IMR-90 (cell line): ENCODE measurements around the gene AKAP8L. TPM values are rescaled to one million over a fixed set of nuclear protein-coding genes. Genes with fewer than 3 reads are reported as not detected.
A peak's percentile ranks its signal among the peaks of the same experiment; 100 is the strongest.

Source experiments
- ATAC-seq: fragments of 200-7000 bp; cut with Tn5 transposase; 2 replicates; pipeline ENCODE4 v1.9.1; 2020; ENCODE audit warnings: low read depth, mild to moderate bottlenecking, moderate library complexity
- BruUV-seq: library from RNA; stranded (reverse); fragments of 400-500 nt; replicated peaks from 2 replicates; lab custom pipeline; 2021; lab: Mats Ljungman, UMichigan
- CTCF ChIA-PET: fragments of 300-600 bp; formaldehyde crosslinking; extraction: SDS; loops from one replicate; lab custom pipeline; 2021; ENCODE audit warnings: antibody characterized with exemption; lab: Yijun Ruan, JAX
- POLR2A ChIA-PET: fragments of 300-600 bp; sonication (Branson Sonifier 250); formaldehyde crosslinking; loops from one replicate; lab custom pipeline; 2022; ENCODE audit warnings: antibody characterized with exemption; ENCODE audit not compliant: unreplicated experiment; lab: Charles Lee
- DNase-seq: peaks from one replicate; pipeline ENCODE4 v3.0.0; 2013
- H2AFZ ChIP-seq: replicated peaks from 2 replicates; pipeline ENCODE3; 2013; ENCODE audit warnings: low read length, mild to moderate bottlenecking; ENCODE audit not compliant: poor library complexity
- H2AK5ac ChIP-seq: 2 replicates; pipeline ENCODE4 v1.6.1; 2013; ENCODE audit warnings: low read depth, low read length, inconsistent platforms
- H2AK9ac ChIP-seq: replicated peaks from 2 replicates; pipeline ENCODE3; 2013; ENCODE audit warnings: mild to moderate bottlenecking, low read depth, low read length, moderate library complexity; ENCODE audit not compliant: poor library complexity
- H2BK120ac ChIP-seq: 2 replicates; pipeline ENCODE4 v1.6.1; 2013; ENCODE audit warnings: low read depth, low read length, inconsistent platforms
- H2BK15ac ChIP-seq: 3 replicates; pipeline ENCODE4 v1.6.1; 2013; ENCODE audit warnings: low read depth, low read length, inconsistent platforms
- H2BK20ac ChIP-seq: 2 replicates; pipeline ENCODE4 v1.6.1; 2013; ENCODE audit warnings: low read depth, mild to moderate bottlenecking, inconsistent platforms, low read length, moderate library complexity
- H2BK5ac ChIP-seq: 2 replicates; pipeline ENCODE4 v1.6.1; 2013; ENCODE audit warnings: mild to moderate bottlenecking, low read depth, low read length, inconsistent platforms; ENCODE audit not compliant: poor library complexity, severe bottlenecking
- H3K14ac ChIP-seq: replicated peaks from 2 replicates; pipeline ENCODE4 v1.6.1; 2013; ENCODE audit warnings: low read depth, low read length, inconsistent platforms
- H3K18ac ChIP-seq: 2 replicates; pipeline ENCODE4 v1.6.1; 2013; ENCODE audit warnings: low read depth, low read length, control low read depth
- H3K23ac ChIP-seq: 2 replicates; pipeline ENCODE4 v1.6.1; 2013; ENCODE audit warnings: low read depth, low read length, inconsistent platforms
- H3K27ac ChIP-seq: 2 replicates; pipeline ENCODE4 v1.5.1; 2013; ENCODE audit warnings: mild to moderate bottlenecking, control low read depth, low read length; ENCODE audit not compliant: insufficient read depth
- H3K27me3 ChIP-seq: 2 replicates; pipeline ENCODE4 v1.6.1; 2013; ENCODE audit warnings: low read length; ENCODE audit not compliant: control insufficient read depth, insufficient read depth
- H3K36me3 ChIP-seq: 2 replicates; pipeline ENCODE4 v1.6.1; 2013; ENCODE audit warnings: low read length, mixed read lengths; ENCODE audit not compliant: control insufficient read depth, insufficient read depth
- H3K4ac ChIP-seq: 2 replicates; pipeline ENCODE4 v1.6.1; 2013; ENCODE audit warnings: low read depth, low read length, inconsistent platforms
- H3K4me1 ChIP-seq: 2 replicates; pipeline ENCODE4 v1.6.1; 2013; ENCODE audit warnings: low read length, mixed read lengths; ENCODE audit not compliant: control insufficient read depth, insufficient read depth
- H3K4me2 ChIP-seq: 2 replicates; pipeline ENCODE4 v1.6.1; 2013; ENCODE audit warnings: low read depth, mild to moderate bottlenecking, control low read depth, low read length, moderate library complexity
- H3K4me3 ChIP-seq: 2 replicates; pipeline ENCODE4 v1.5.1; 2013; ENCODE audit warnings: low read depth, mild to moderate bottlenecking, control low read depth, low read length, moderate library complexity; ENCODE audit not compliant: insufficient read depth
- H3K56ac ChIP-seq: 2 replicates; pipeline ENCODE4 v1.6.1; 2013; ENCODE audit warnings: low read length, inconsistent platforms; ENCODE audit not compliant: insufficient read depth; ENCODE audit errors: extremely low read depth
- H3K79me1 ChIP-seq, 2 experiments: 2 replicates each; pipeline ENCODE4 v1.6.1; 2013; ENCODE audit warnings: low read length in 2 of 2, inconsistent platforms in 1 of 2, low read depth in 1 of 2
- H3K9ac ChIP-seq: 2 replicates; pipeline ENCODE4 v1.6.1; 2013; ENCODE audit warnings: low read depth, low read length, control low read depth
- H3K9me1 ChIP-seq: 2 replicates; pipeline ENCODE4 v1.6.1; 2013; ENCODE audit warnings: low read length, inconsistent platforms; ENCODE audit not compliant: insufficient read depth
- H3K9me3 ChIP-seq: 2 replicates; pipeline ENCODE4 v1.6.1; 2013; ENCODE audit warnings: low read length; ENCODE audit not compliant: control insufficient read depth, insufficient read depth
- H4K20me1 ChIP-seq: 2 replicates; pipeline ENCODE4 v1.6.1; 2013; ENCODE audit warnings: low read length, inconsistent platforms; ENCODE audit not compliant: insufficient read depth
- H4K5ac ChIP-seq: 2 replicates; pipeline ENCODE4 v1.6.1; 2013; ENCODE audit warnings: mild to moderate bottlenecking, low read depth, low read length, control low read depth
- H4K8ac ChIP-seq, 2 experiments: 2 replicates each; pipeline ENCODE4 v1.6.1; 2013; ENCODE audit warnings: low read depth in 2 of 2, low read length in 2 of 2, control low read depth in 1 of 2, inconsistent platforms in 1 of 2
- H4K91ac ChIP-seq: 2 replicates; pipeline ENCODE4 v1.6.1; 2013; ENCODE audit warnings: low read depth, low read length, inconsistent platforms; ENCODE audit not compliant: insufficient read depth
- BHLHE40 ChIP-seq: fragments of 150-350 bp; IDR thresholded peaks from 2 replicates; pipeline ENCODE4 v1.6.1; 2016; ENCODE audit warnings: mild to moderate bottlenecking, low read depth, low read length
- CHD1 ChIP-seq: IDR thresholded peaks from 2 replicates; pipeline ENCODE4 v1.6.1; 2012; ENCODE audit warnings: low read depth, low read length, improper control_type of control experiment
- RAD21 ChIP-seq: IDR thresholded peaks from 2 replicates; pipeline ENCODE4 v1.6.1; 2012; ENCODE audit warnings: low read length, improper control_type of control experiment
- RFX5 ChIP-seq: IDR thresholded peaks from 2 replicates; pipeline ENCODE4 v1.8.0; 2012; ENCODE audit warnings: low read depth, mild to moderate bottlenecking, low read length, moderate library complexity
- SMC3 ChIP-seq: fragments of 150-350 bp; IDR thresholded peaks from 2 replicates; pipeline ENCODE4 v1.6.1; 2016; ENCODE audit warnings: low read depth, mild to moderate bottlenecking, antibody characterized with exemption, low read length, moderate library complexity
- WGBS, 2 experiments: methylation state at CpG; one replicate each; pipeline versions ENCODE4 v1.1.5 to v1.1.7; 2013; ENCODE audit warnings: missing lambda C conversion rate in 2 of 2; ENCODE audit not compliant: insufficient read length in 1 of 2; ENCODE audit errors: extremely low coverage in 2 of 2; 5-methylcytosine and 5-hydroxymethylcytosine counted together
- dilution Hi-C: fragments of 300-500 bp; cut with HindIII; formaldehyde crosslinking; loops from one replicate; pipeline ENCODE4 v1.14.3; 2018; ENCODE audit warnings: low sequenced_read_pairs; ENCODE audit not compliant: unreplicated experiment
- in situ Hi-C: fragments of 300-500 bp; cut with MboI; formaldehyde crosslinking; loops from 3 replicates; pipeline ENCODE4 v1.14.3; 2019; ENCODE audit warnings: low sequenced_read_pairs, inconsistent platforms, mixed read lengths
- intact Hi-C: fragments of 100-400 bp; cut with micrococcal nuclease; formaldehyde crosslinking; loops from 2 replicates; pipeline ENCODE4 v1.10.0; 2022
- polyA plus RNA-seq, 3 experiments: library from polyadenylated mRNA; depleted of rRNA; stranded (reverse); fragments of >200 nt; gene quantifications; 2 replicates each; pipeline ENCODE4 v1.2.3, GENCODE V29; 2012; ENCODE audit warnings: low replicate concordance in 1 of 3
- total RNA-seq: library from RNA; depleted of rRNA; stranded (reverse); fragments of >200 nt; gene quantifications from 2 replicates; pipeline ENCODE4 v1.2.3, GENCODE V29; 2012
- TF ChIP-seq, protein P1 (sequence below): fragments of 150-350 bp; IDR thresholded peaks from 2 replicates; pipeline ENCODE4 v1.6.1; 2017; ENCODE audit warnings: mild to moderate bottlenecking, antibody characterized with exemption, low read length, low read depth

The AKAP8L gene
- total and polyA plus RNA-seq, 2 of the 4 experiments (the other 2 are of a cell fraction), result 43.1 to 44.6 TPM

DNA sequence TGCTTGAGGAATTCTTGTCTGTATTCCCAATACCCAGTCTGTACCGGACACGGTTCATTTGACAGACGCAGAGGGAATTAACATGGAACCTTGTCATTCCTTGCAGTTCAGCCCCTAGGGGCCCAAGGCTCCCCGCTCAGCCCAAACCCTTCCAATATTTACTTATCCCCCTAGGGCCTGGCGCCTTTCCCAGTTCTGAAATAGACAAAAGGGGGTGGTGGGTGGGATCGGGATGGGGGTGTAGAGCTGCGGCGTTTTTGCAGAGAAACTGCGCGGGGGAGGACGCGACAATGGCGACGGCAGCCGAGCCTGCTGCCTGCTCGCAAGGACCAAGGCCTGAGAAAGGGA, 583 bp downstream of the AKAP8L start (continued):
- TF ChIP-seq RAD21, result no peak

DNA sequence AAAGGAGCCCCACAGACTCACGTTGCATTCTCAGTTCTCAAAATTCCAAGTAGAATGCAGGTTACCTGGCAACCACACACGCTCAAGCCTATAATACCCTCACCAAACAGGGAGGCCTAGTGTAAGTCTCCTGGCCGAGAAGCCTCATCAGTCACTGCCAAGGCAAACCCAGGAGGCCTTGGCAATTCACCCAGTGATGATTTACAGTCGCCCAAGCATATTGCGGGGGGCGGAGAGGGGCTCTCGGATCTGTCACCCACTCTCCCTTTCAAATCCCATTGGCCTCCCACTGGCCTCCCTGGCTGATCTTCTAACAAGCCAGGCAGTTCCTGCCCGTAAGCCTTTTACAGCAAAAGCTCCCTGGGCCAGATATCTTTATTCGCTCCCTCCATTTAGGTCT, 1.1 kb downstream of the AKAP8L start:
- ChIA-PET CTCF (interaction anchor here (0.8 kb wide), 1 partner anchor 155 kb away, joined by 5 read pairs; no protein-coding TSS in a partner anchor), POLR2A (interaction anchor here (0.6 kb wide), 1 partner anchor 201 kb away, joined by 8 read pairs; no protein-coding TSS in a partner anchor)
- H2BK20ac ChIP-seq, result no peak overlapping the region
- H3K4me1 ChIP-seq, result peaks cover 17% of the 10 kb centered on the region
- dilution Hi-C loops, result no loop called here
- H3K9me3 ChIP-seq, result no peaks in the 10 kb centered on the region
- H3K23ac ChIP-seq, result peak overlapping the region; percentile 77
- TF ChIP-seq BHLHE40 (no peak), CHD1 (no peak), SMC3 (no peak), RFX5 (no peak)
- TF ChIP-seq, protein P1, sequence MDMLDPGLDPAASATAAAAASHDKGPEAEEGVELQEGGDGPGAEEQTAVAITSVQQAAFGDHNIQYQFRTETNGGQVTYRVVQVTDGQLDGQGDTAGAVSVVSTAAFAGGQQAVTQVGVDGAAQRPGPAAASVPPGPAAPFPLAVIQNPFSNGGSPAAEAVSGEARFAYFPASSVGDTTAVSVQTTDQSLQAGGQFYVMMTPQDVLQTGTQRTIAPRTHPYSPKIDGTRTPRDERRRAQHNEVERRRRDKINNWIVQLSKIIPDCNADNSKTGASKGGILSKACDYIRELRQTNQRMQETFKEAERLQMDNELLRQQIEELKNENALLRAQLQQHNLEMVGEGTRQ, result no peak
- no peak overlapping the region for H4K91ac ChIP-seq
- no peak overlapping the region for H4K5ac ChIP-seq
- H3K14ac ChIP-seq, result peak overlapping the region; percentile 86
- H3K27ac ChIP-seq, result peak overlapping the region; percentile 85
- no peak overlapping the region for H2BK5ac ChIP-seq
- intact Hi-C loops, result loop anchor here (1.0 to 10.0 kb wide), 3 partner anchors 26 to 243 kb away; partner anchors contain the start of gene AKAP8
- H3K4me2 ChIP-seq, result peak overlapping the region; percentile 96
- peak overlapping the region; percentile 69 for H3K4me3 ChIP-seq
- no TSS peak for BruUV-seq
- 2% methylated on average over 6 of the region's 9 CpGs; no CpG with 5 or more reads in 1 of the 2 experiments for WGBS, 2 experiments
- no peak overlapping the region for H2BK15ac ChIP-seq
- H3K9me1 ChIP-seq, result peaks cover 22% of the 10 kb centered on the region
- in situ Hi-C loops, result loop anchor here (25.0 kb wide), 1 partner anchor 770 kb away; the partner anchor contains the start of genes AP1M1 and FAM32A
- no peaks in the 10 kb centered on the region for H3K27me3 ChIP-seq
- H3K9ac ChIP-seq, result peak overlapping the region; percentile 82
- peak overlapping the region; percentile 99 for H2AK9ac ChIP-seq
- no peak for ATAC-seq
- H4K20me1 ChIP-seq, result peaks cover 72% of the 10 kb centered on the region
- no peak overlapping the region for H2BK120ac ChIP-seq
- H3K4ac ChIP-seq, result peak overlapping the region; percentile 2; the same call in 1 of the 2 replicates
- H3K79me1 ChIP-seq, result peaks cover 0 to 45% of the 10 kb centered on the region in 2 experiments; a peak in 2 of 4 replicates
- peak overlapping the region; percentile 37; the same call in 1 of the 2 replicates for H3K56ac ChIP-seq
- peak overlapping the region; percentile 20; the same call in 1 of the 2 replicates for H2AK5ac ChIP-seq
- H4K8ac ChIP-seq, result no peak overlapping the region
- H3K36me3 ChIP-seq, result peaks cover 12% of the 10 kb centered on the region
- peak overlapping the region; percentile 93 for H2AFZ ChIP-seq
- no peak overlapping the region for H3K18ac ChIP-seq
- no peak for DNase-seq
